Panc1 (cell line): ENCODE measurements around the gene DVL3.

Experiments used
- CTCF ChIP-seq: fragments of 450-650 bp; IDR thresholded peaks from 2 replicates; pipeline ENCODE4 v1.5.1; 2017; ENCODE audit warnings: mild to moderate bottlenecking
- REST ChIP-seq, 2 experiments: IDR thresholded peaks; 2 replicates each; pipeline ENCODE4 v1.6.1; 2011 to 2012; ENCODE audit warnings: low read depth in 2 of 2, control low read depth in 1 of 2, low read length in 1 of 2, mild to moderate bottlenecking in 1 of 2, moderate library complexity in 1 of 2; ENCODE audit not compliant: insufficient read depth in 1 of 2

GRCh38 chr3:184164648-184165330 is 9.6 kb downstream of the DVL3 start:
- no peak for TF ChIP-seq CTCF
- no peak for TF ChIP-seq REST (IDR thresholded peaks at IDR 0.05; ENCODE audit: insufficient read depth in 1 of 2, low read depth in 2 of 2, low read length in 1 of 2)
